ENCODE measurements around the gene KRT16.

DNA sequence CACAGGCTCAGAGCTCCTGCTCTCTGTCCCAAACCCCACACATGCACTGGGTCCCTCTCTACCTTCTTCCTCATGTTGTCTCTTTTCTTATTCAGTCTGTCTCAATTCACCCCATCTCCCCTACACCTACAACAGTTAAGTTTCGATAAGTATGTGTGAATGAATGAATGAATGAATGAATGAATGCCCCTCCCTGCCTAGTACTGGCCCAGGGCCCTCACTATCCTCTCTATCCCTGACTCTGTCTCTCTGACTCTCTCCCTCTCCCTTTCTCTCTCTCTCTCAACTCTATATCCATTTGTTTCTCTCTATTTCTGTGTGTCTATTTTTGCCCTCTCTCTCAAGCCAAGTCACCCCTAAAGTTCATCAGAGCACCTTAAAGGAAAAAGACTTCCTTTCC is 34.0 kb downstream of the KRT16 start:
- TF ChIP-seq, protein P1, sequence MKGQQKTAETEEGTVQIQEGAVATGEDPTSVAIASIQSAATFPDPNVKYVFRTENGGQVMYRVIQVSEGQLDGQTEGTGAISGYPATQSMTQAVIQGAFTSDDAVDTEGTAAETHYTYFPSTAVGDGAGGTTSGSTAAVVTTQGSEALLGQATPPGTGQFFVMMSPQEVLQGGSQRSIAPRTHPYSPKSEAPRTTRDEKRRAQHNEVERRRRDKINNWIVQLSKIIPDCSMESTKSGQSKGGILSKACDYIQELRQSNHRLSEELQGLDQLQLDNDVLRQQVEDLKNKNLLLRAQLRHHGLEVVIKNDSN (IDR thresholded peaks at IDR 0.05), result no peak
- TF ChIP-seq YY1 (IDR thresholded peaks at IDR 0.05; ENCODE audit: low read depth) (no peak), EGR1 (IDR thresholded peaks at IDR 0.05) (no peak), CEBPB (IDR thresholded peaks at IDR 0.05) (no peak), FOXM1 (IDR thresholded peaks at IDR 0.05; ENCODE audit: borderline replicate concordance, low read depth) (no peak), EP300 (IDR thresholded peaks at IDR 0.05; ENCODE audit: borderline replicate concordance) (no peak), TAF1 (IDR thresholded peaks at IDR 0.05; ENCODE audit: low read depth) (no peak), RAD21 (IDR thresholded peaks at IDR 0.05; ENCODE audit: low read depth) (no peak), CREB1 (IDR thresholded peaks at IDR 0.05; ENCODE audit: low read depth) (no peak), TEAD4 (IDR thresholded peaks at IDR 0.05) (no peak), NFIC (IDR thresholded peaks at IDR 0.05) (no peak), TCF12 (IDR thresholded peaks at IDR 0.05; ENCODE audit: low read depth) (no peak)
- TF ChIP-seq, protein P2, sequence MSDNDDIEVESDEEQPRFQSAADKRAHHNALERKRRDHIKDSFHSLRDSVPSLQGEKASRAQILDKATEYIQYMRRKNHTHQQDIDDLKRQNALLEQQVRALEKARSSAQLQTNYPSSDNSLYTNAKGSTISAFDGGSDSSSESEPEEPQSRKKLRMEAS (IDR thresholded peaks at IDR 0.05), result no peak
- TF ChIP-seq, protein P3, sequence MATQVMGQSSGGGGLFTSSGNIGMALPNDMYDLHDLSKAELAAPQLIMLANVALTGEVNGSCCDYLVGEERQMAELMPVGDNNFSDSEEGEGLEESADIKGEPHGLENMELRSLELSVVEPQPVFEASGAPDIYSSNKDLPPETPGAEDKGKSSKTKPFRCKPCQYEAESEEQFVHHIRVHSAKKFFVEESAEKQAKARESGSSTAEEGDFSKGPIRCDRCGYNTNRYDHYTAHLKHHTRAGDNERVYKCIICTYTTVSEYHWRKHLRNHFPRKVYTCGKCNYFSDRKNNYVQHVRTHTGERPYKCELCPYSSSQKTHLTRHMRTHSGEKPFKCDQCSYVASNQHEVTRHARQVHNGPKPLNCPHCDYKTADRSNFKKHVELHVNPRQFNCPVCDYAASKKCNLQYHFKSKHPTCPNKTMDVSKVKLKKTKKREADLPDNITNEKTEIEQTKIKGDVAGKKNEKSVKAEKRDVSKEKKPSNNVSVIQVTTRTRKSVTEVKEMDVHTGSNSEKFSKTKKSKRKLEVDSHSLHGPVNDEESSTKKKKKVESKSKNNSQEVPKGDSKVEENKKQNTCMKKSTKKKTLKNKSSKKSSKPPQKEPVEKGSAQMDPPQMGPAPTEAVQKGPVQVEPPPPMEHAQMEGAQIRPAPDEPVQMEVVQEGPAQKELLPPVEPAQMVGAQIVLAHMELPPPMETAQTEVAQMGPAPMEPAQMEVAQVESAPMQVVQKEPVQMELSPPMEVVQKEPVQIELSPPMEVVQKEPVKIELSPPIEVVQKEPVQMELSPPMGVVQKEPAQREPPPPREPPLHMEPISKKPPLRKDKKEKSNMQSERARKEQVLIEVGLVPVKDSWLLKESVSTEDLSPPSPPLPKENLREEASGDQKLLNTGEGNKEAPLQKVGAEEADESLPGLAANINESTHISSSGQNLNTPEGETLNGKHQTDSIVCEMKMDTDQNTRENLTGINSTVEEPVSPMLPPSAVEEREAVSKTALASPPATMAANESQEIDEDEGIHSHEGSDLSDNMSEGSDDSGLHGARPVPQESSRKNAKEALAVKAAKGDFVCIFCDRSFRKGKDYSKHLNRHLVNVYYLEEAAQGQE (IDR thresholded peaks at IDR 0.05; ENCODE audit: low read depth), result no peak
